Muscle of back (tissue), 13 donors: Measurements from ENCODE around the gene STRIP1. TPM values are rescaled to one million over a fixed set of nuclear protein-coding genes. Genes with fewer than 3 reads are reported as not detected.
A peak's percentile ranks its signal among the peaks of the same experiment; 100 is the strongest.

Source experiments
- DNase-seq, 3 donors: peaks; one replicate each; pipeline versions ENCODE4 v3.0.0 to v3.0.0-alpha.2; 2013
- long read RNA-seq, 9 donors: transcript quantifications; one replicate each; lab custom pipeline, GENCODE V29; 2026
- polyA plus RNA-seq, 10 donors: library from polyadenylated mRNA; unstranded; fragments of 120-200 nt; gene quantifications; one replicate each; pipeline ENCODE4 v1.2.1, GENCODE V29; 2013; ENCODE audit not compliant: insufficient read length in 10 of 10

The STRIP1 gene
- 10 to 100 TPM; 25.7 to 37.1 (median 29.8) TPM for polyA plus RNA-seq
- long read RNA-seq, donor 1, result 0 reads
- long read RNA-seq, donor 2, partial matches to known transcripts, result 0 of 1 reads
- long read RNA-seq, donor 2, other reads (novel, unspliced or antisense), result 0 of 1 reads
- long read RNA-seq, donor 3, result 0 reads
- long read RNA-seq, donor 4, result 0 reads
- long read RNA-seq, donor 5, partial matches to known transcripts, result 0 of 4 reads
- long read RNA-seq, donor 5, other reads (novel, unspliced or antisense), result 0 of 4 reads
- long read RNA-seq, donor 6, partial matches to known transcripts, result 0 of 2 reads
- long read RNA-seq, donor 6, other reads (novel, unspliced or antisense), result 0 of 2 reads
- long read RNA-seq, donor 7, partial matches to known transcripts, result 0 of 2 reads
- long read RNA-seq, donor 7, other reads (novel, unspliced or antisense), result 0 of 2 reads
- long read RNA-seq, donor 8, partial matches to known transcripts, result 0 of 1 reads
- long read RNA-seq, donor 8, other reads (novel, unspliced or antisense), result 0 of 1 reads
- long read RNA-seq, donor 9, partial matches to known transcripts, result 0 of 1 reads
- long read RNA-seq, donor 9, other reads (novel, unspliced or antisense), result 0 of 1 reads

DNA sequence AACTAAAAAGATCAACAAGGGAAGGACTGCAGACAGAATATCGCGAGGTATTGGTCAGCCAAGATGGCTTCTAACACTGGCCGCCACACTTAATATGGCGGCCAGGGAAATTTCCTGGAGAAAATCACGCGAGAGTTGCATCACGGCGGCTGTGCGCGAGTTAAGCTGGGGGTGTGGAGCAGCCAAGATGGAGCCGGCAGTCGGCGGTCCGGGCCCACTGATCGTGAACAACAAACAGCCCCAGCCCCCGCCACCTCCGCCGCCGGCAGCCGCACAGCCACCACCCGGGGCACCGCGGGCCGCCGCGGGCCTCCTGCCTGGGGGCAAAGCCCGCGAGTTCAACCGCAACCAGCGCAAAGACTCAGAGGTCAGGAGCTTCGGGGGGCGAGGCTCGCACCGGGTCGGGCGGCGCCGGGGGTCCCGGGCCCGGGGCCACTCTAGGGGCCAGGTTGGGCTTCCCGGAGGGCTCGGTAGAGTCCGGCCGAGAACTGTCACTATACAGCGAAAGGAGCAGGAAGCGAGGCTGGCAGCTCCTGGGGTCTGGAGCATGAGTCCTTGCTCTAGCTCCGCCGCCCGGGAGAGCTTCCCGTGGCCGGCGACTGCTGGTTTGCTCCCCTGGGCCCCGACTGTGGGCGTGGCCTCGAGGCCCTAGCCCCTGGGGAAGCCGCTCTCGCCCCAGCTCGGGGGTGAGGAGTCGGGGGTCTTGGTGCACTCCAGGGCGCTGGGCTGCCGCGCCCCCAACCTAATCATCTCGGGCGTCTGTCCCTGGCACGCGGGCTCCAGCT lies at the start of gene STRIP1:
Gene STRIP1 (plus strand): TSS at position 174 of the 785 bp plus-strand sequence. CDS start 14 bp downstream, at position 188.
- DNase-seq, result peak; percentile 96 to 98 (median 97)

DNA sequence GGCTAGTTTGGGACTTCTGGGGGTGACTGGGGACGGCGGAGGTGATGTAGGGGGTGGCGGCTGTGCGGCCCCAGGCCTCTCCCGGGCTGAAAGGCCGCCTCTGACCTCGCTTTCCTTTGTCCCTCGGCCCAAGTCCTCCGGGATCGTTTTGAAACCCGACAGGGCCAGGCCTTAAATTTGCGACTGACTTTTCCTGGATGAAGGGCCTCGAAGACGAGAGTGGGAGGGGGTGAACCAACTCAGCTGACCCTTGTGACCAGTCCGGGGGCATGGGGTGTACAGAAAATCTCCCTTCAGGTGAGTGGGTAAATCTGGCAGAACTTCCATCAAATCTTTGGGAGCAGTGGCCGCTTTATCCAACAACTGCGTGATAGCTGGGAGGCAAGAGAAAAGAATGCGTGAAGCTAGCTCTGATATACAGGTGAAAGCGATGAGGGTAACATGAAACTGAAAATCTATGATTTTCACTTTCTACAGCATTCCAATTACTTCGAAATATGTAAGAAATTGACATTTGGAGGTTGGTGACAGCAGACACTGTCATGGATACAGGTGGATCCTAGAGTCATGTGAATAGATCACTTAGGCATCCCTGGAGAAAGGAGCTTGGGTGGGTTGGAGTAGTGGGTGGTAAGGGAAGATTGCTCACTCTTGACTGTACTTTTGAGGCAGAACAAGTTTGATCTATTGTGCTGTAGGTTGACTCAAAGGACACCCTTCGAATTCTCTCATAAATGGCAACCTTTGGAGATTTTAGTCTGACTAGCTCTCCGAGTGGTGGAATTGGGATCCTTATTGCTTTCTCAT lies 49.0 kb upstream of the STRIP1 start:
- DNase-seq, result peak in 1 of 3 donors; percentile 24

GRCh38 chr1:109986054-109986444 lies 48.4 kb upstream of the STRIP1 start:
- no peak for DNase-seq

- no peak for DNase-seq
Observed at GRCh38 chr1:109988349-109988914, 46.0 kb upstream of the STRIP1 start.

DNA sequence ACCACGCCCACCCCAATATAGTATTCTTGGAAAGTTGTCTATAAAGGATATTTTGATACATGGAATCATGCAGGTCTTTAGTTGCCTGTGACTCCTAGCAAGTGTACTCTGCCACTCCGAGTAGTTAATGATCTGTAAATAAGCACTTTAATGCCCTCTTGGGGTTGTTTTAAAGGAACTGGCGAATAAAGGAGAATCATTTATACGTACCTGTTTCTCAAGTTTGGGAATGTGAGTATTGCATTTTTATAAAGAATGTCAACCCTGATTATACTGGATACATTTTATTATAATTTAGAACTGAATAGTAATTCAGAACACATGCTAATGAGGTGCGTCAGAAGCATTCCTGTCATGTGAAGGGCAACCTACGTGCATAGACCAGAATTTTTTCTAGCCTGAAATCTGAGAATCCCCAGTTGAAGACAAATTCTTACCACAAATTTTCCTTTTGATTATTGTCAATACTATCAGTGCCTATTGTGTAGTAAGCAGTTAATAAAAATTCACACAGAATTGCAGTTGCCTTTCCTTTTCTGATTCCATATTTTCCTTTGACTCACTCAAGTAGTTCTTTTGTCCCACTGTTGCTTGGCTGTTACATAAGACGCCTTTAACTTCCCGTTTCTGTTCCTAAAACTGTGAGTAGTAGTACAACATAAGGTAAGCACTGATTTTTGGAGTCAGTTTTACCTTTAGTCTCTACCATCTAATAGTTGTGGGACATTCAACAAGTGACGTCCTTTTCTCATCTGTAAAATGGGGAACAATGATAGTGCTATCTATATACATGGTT lies 44.7 kb upstream of the STRIP1 start:
- DNase-seq, result no peak

- DNase-seq, result no peak
Observed at GRCh38 chr1:109990302-109990653, 44.1 kb upstream of the STRIP1 start.

DNA sequence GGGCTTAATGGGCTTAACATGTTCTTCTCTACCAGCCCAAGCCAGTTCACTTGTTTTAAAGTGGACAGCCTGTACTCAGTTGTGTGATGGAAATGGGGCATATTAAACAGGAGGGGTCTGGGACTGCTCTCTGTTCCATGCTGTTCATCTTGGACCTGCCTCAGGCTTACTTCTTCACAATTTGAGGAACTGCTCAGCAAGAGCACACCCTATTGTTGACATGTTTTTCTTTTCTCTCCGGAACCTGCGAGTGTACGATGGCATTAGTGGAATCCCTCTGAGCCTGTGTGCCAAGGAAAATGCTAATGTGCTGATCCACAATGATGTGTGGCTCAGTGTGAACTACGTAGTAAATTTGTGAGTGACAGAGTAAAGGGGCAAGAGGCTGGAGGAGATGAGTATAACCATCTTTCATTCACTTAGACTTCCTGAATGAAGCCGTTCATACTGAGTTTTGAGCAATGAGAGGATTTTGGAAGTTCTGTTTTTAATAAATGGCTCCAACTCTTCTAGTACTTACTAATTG lies 43.0 kb upstream of the STRIP1 start:
- no peak for DNase-seq

- no peak for DNase-seq
Observed at GRCh38 chr1:109993885-109994284, 40.5 kb upstream of the STRIP1 start.

DNA sequence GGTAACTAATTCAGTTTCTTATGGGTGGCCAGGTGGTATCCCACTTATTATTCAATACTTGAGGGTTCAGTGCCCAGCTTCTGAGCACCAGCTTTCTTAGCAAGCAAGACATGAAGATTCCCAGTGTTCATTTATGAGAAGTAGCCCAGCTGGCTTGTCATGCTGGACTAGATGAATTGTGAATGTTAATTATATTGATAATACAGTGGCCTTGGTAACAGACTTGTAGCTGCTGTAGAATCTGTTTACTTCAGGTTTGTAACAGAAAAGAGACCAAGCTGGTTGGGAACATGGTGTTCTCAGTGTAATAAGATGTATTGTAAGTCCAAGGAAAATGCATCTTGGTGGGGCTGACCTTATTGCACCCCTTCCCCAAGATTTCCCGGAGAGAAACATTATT lies 39.8 kb upstream of the STRIP1 start:
- no peak for DNase-seq

GRCh38 chr1:109995536-109995935 lies 38.9 kb upstream of the STRIP1 start:
- DNase-seq, result no peak

GRCh38 chr1:109996476-109996875 lies 37.9 kb upstream of the STRIP1 start:
- no peak for DNase-seq

DNA sequence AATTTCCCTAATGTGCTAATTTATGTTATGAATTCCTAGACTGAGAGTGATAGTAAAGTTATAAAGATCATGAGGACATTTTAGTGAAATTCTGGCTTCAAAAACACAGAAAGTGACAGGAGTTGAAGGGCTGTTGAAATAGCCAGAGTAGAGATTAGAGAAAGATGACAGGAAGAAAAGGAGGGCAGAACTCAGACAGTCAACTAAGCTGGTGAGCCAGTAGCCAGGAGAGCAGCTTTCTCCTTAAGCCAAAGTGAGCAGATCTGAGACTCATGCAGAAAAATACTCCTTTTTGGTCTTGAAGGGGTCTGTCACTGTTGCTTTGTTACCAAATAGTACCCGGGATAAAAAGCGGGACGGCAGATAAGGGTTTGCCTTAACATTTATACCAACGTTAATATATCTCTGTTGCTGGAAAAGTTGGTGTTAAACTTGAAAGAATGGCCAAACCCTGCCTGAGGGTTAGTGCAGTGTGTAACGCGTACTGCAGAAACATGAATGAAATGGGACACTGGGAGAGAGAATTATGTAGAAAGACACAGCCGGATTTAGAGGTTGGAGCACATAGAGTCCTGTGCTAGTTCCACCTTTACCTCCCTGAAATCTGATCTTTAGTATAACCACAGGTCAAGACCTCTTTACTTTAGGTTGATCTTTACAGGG lies 37.1 kb upstream of the STRIP1 start:
- DNase-seq, result no peak

GRCh38 chr1:109997867-109998229 lies 36.6 kb upstream of the STRIP1 start:
- DNase-seq, result no peak

- DNase-seq, result no peak
Observed at GRCh38 chr1:110002695-110003094, 31.7 kb upstream of the STRIP1 start.

- peak; percentile 40 to 92 (median 77) for DNase-seq
Observed at GRCh38 chr1:110003747-110004428, 30.5 kb upstream of the STRIP1 start.

GRCh38 chr1:110004583-110004982 lies 29.8 kb upstream of the STRIP1 start:
- DNase-seq, result no peak

DNA sequence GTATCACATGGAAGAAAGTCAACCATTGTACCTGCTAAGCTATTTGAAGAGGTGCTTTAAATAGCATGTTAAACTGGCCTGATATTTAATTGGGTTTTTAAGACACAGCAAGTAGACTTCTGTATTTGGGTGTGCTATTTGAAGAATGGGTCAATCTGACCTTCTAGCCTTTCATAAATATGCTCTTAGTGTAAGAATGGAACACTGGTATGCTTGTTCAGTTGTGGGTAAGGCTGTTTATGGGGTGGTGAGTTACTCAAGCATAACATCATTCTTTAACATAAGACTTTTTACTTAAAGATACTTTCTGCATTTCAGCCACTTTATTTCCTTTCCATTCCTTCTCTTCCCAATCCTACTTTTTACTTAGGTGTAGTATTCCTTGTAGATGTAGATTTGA lies 28.5 kb upstream of the STRIP1 start:
- no peak for DNase-seq

DNA sequence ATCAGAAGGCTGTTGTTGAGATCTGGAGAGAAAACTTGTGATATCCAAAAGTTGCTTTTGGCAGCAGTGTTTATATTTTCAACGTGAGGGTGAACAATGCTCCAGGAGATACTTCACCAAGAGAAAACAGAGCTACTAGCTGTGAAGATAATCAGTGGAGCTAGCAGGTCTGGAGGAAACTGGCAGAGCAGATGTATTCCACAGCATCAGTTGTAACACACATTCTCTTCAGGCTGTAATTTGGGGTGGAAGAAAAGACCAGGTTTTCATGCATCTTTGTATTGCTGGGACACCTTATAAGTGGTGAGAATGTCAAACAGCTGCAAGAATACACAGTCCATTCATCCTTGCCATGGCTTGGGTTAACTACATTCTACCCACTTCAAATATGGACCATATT lies 27.9 kb upstream of the STRIP1 start:
- DNase-seq, result no peak
